Stimulated activated CD4-positive, alpha-beta T cell treated with anti-CD3 and anti-CD28 coated beads, TNF-alpha, amount 100 ng/mL, for 4 hours (primary cell): Measurements from ENCODE around the gene KLHL6.
"Not testable (repeated sequence)": the region's sequence is repeated elsewhere in the genome, so short reads cannot be mapped to it uniquely, and the experiment has no call there.

ENCODE experiments used
- DNase-seq, 3 experiments: peaks; one replicate each; pipeline ENCODE4 v3.0.0-alpha.2; 2020; ENCODE audit warnings: low read depth in 3 of 3

KLHL6 gene

GRCh38 chr3:183532620-183533411, 22.7 kb downstream of the KLHL6 start:
- no peak for DNase-seq

- no peak for DNase-seq
Observed at GRCh38 chr3:183529717-183530116, 25.8 kb downstream of the KLHL6 start.

GRCh38 chr3:183529185-183529584, 26.3 kb downstream of the KLHL6 start:
- DNase-seq = no peak

GRCh38 chr3:183528758-183529157, 26.7 kb downstream of the KLHL6 start:
- DNase-seq = not testable (repeated sequence)

GRCh38 chr3:183527428-183528379, 27.8 kb downstream of the KLHL6 start:
- DNase-seq = no peak

- DNase-seq = no peak
Observed at GRCh38 chr3:183526838-183527427, 28.6 kb downstream of the KLHL6 start.

GRCh38 chr3:183524476-183524875, 31.0 kb downstream of the KLHL6 start:
- DNase-seq = no peak

GRCh38 chr3:183520741-183521556, 34.6 kb downstream of the KLHL6 start:
- DNase-seq = not testable (repeated sequence)

- DNase-seq = not testable (repeated sequence)
Observed at GRCh38 chr3:183520295-183520694, 35.2 kb downstream of the KLHL6 start.

- no peak for DNase-seq
Observed at GRCh38 chr3:183519891-183520290, 35.6 kb downstream of the KLHL6 start.

GRCh38 chr3:183518491-183519251, 36.8 kb downstream of the KLHL6 start:
- no peak for DNase-seq

- no peak for DNase-seq
Observed at GRCh38 chr3:183517607-183518006, 37.9 kb downstream of the KLHL6 start.

- DNase-seq = peak in 2 of 3 experiments; percentile 18 to 46
Observed at GRCh38 chr3:183515968-183516851, 39.3 kb downstream of the KLHL6 start.

GRCh38 chr3:183514021-183514420, 41.5 kb downstream of the KLHL6 start:
- DNase-seq = no peak

GRCh38 chr3:183513046-183513706, 42.3 kb downstream of the KLHL6 start:
- no peak for DNase-seq

- DNase-seq = not testable (repeated sequence)
Observed at GRCh38 chr3:183511286-183512131, 44.0 kb downstream of the KLHL6 start.

- no peak for DNase-seq
Observed at GRCh38 chr3:183508821-183509220, 46.7 kb downstream of the KLHL6 start.

GRCh38 chr3:183507551-183507950, 48.0 kb downstream of the KLHL6 start:
- no peak for DNase-seq
